NCI-H128 (cell line): ENCODE measurements around the gene EVI5.

ENCODE experiments used
- DNase-seq: peaks from one replicate; lab custom pipeline; 2025; ENCODE audit not compliant: unreplicated experiment; lab: John Stamatoyannopoulos, UW

EVI5 gene

GRCh38 chr1:92486251-92487077 lies 298.4 kb downstream of the EVI5 start, which contains the start of gene GFI1:
Gene GFI1 (minus strand): TSS chr1:92486925. CDS start chr1:92483487, 3,438 bp downstream.
- DNase-seq: no peak

- peak; percentile 13 for DNase-seq
Measured at GRCh38 chr1:92485381-92486250, 299.3 kb downstream of the EVI5 start.

DNA sequence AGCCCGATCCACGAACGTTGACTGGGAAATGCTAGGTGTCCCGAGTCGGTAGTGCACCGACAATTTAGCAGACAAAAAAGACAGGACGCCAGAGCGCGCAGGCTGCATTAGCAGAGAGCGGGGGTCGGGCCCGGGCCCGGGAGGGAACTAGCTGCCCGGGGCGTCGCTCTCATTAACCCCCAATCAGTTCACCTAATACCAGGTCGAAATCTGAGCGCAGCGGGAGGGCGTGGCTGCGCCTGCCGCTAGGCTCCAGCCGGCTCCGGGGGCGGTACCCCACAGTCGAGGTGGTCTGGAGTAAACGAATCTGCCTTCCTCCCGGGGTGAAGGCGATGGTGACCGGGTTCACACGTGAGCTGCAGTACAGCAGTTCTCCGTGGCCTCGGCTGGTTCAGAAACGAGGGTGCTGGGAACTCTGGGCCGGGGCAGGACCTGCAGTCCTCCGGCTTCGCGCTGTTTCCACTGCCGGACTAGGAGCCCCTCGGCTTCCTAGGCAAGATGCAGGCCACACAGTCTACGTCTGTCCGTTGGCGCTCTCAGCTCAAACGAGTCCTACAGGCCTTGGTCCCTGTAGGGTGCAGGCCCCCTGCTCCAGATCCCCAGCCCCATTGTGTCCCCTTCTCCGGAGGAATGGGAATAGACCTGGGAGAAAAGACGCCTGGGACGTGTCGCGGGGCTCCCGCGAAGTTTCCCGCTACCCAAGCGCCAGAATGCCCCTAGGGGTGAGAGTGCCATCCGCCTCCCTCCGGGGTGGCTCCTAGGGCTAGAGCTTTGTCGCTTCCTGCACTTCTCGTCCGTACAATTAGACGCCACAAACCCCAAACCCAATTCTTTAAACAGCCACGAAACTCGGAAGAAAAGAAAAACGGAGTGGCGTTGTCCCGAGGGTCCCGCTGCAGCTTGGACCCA lies 300.2 kb downstream of the EVI5 start:
- DNase-seq: peak; percentile 17

GRCh38 chr1:92483610-92484471 lies 301.1 kb downstream of the EVI5 start:
- no peak for DNase-seq

DNA sequence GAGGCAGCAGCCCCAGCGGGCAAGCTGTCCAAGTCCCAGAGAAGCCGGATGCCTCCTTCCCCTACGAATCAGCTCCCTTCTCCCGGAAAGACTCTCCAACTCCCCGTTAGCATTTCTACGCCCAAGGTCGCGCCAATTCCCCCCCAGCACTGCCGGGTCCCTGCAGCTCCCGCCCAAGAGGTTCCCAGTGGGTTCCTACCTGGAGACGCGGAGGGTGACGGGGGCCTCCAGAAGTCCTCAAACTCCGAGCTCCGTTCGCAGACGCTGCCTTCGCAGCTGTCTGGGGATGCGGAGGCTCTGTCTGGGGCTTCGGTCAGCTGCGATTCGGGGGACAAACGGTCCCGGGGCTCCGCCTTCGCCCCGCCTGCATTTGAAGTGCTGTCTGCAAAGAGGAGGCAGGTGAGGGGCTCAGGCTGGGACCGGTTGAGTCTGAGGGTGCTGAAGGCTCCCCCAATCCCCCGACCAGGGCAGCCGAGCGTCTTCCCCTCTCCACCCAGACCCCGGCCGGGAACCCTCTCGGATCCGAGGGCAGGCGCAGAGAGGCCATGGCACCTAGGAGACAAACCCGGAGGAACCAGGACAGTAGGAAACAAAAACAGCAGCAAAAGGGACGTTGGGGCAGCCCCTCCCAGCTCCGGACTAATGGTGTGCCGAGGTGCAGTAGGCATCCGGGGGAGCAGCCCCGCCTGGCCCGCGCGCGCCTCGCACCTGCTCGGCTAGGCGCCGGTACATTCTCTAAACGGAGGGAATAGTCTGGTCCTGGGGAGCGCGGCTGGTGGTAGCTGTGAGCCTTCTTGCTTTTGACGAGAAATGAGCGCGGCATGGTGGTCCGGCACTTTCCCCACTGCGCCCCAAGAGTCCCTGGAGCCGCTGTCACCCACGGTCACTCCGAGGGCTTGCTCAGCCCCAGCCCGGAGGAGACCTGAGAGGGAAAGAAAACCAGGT lies 302.0 kb downstream of the EVI5 start:
- no peak for DNase-seq

DNA sequence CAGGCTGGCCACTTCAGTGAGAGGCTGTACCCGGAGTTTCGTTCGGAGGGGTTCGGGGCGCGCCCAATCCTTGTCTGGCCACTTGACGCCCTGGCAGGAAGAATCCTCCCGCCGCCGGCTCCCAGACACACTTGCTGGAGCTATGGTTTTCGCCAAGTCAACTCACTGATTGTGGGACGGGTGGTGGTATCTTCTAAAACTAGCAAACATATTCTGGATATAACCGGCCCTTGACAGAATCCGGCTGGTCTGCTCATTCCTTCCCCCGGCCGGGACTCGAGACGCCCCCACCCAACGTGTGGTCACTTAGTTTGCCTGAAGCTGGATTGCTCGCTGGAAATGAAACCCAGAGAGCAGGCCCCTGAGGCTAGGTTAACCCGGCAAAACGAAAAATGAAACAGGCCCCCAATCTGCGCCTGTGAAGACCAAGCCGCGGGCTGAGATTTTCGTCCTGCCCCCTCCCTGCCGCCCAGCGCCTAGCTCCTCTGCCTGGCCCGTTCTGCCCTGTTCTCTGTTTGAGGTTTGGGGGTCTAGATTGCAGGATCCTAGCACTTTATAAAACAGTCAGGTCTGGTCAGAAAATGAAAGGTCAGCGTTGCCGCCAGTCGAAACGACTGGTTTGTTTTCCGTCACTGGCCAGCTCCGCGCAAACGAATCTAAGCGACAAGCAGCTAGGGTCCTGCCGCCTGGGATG lies 302.8 kb downstream of the EVI5 start:
- DNase-seq: no peak

DNA sequence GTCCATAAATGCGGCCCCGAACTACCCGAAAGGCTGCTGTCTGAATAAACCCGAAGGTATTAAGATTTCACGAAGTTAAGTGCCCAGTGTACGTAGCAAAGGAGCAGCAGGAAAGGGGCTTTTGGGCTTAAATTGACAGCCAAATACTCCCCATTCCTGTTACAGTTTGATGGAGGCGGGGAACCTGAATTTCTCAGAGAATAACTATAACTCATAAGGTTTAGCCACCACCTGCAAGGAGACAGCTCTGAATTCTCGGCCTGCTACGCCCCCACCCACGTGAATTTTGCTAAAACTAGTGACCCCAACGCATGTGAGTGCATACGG lies 303.3 kb downstream of the EVI5 start:
- no peak for DNase-seq

DNA sequence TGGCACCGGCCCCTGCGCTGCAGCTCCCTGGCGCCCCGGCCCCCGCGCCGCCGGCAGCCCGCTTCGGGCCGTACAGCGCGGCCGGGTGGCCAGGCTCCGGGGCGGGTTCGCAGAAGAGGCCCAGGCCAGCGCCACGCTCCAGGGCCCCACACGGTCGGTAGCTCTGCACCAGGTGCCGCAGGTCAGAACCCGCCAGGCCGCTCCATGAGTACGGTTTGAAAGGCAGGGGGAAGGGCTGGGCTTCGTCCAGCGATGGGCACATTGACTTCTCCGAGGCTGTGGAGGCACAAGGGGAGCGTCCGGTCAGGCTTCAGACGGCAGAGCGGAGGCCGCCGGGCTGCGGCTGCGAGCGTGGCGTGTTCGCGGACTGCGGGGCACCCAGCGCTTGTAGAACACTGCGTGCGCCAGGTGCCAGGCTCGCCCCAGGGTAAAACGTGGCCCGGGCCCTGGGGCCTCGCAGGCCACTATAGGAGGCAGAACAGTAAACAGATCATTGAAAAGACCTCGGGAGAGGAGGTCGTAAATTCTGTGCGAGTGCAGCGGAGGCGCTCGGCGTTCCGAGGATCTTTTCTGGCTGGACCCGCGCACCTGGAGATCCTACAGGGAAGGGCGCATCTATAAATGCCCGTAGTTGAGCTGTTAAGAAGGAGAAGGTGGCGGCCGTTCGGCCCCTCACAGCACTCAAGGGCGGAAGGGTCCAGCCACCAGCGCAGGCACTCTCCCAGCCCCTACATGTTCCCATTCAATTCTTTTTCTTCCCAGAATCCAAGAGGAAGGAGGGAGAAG lies 303.9 kb downstream of the EVI5 start:
- no peak for DNase-seq

DNA sequence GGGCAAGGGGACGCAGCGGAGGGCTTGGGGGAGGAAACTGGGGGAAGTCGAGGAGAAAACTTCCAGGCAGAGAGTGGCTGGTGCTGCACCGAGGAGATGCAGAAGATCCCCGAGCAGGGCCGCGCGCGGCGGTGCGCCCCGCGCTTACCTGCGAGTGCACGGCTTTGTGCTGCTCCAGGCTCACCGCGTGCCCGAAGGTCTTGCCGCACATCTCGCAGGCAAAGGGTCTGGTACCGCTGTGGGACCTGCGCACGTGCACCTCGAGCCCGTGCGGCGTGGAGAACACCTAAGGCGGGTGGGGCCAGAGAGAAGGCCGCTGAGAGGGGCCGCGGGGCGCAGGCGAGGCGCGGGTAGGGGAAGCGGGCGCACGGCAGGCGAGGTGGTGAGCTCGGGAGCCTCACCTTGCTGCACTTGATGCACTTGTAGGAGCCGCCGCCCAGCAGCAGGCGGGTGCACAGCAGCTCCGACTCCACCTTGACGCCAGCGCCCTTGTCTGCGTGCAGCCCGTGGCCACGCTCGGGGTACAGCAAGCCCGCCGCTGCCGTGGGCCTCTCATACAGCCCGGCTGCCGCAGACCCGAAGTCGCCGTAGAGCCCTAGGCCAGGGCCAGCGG lies 304.6 kb downstream of the EVI5 start:
- DNase-seq: no peak

- no peak for DNase-seq
Measured at GRCh38 chr1:92479587-92479986, 305.3 kb downstream of the EVI5 start.

DNA sequence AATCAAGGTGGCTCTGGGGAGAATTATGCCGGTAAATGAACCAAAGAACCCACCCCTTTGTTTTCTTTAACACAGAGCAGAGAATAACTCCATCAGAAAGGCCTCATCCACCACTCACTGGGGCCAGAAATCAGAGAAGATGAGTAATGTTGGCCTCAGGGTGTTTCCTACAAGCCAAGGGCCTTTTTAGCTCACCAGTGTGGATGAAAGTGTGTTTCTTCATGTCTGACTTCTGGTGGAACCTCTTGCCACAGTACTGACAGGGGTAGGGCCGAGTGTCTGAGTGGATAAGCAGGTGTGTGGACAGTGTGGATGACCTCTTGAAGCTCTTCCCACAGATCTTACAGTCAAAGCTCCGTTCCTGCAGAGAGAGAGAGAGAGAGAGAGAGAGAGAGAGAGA lies 306.5 kb downstream of the EVI5 start:
- DNase-seq: no peak

DNA sequence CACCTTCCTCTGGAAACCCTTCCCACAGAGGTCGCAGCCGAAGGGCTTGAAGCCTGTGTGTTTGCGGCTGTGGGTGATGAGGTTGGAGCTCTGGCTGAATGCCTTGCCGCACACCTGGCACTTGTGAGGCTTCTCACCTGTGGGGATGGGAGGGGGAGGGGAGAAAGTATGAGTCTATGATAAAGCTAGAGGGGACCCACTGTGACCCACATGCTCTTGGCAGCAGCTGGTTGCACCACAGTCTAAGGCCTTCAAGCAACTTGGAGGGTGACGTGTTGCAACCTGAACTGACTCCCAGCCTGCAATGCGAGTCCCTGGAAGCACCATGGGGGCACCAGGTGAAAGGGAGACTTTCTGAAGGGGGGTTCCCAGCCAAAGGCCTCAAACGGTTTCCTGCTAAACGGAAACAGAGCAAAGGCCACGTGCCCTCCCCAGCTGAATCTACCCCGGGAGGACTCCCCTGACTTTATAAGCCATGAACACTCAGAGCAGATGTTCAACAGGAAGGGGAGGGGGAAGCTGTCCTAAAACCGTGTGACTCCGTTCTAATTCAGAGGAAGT lies 308.8 kb downstream of the EVI5 start:
- no peak for DNase-seq

DNA sequence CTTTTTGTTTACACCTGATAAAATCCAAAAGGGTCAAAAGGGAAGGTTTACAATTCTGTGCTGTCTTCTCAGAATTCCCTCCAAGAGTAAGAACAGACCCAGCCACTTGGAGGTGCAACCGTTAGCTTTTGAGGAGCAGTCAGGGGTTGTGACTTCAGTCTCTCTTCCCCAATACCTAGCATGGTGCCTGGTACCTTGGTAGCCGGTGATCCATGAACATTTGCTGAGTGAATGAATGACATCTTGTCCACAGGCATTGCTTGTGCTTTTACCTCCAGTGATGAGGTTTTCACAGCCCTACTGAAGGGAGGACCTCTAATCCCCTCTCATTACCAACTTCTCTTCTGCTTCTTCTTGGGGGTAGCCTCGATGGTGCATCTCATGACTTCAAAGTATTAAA lies 309.9 kb downstream of the EVI5 start:
- no peak for DNase-seq

GRCh38 chr1:92473781-92474495 lies 311.0 kb downstream of the EVI5 start:
- no peak for DNase-seq

DNA sequence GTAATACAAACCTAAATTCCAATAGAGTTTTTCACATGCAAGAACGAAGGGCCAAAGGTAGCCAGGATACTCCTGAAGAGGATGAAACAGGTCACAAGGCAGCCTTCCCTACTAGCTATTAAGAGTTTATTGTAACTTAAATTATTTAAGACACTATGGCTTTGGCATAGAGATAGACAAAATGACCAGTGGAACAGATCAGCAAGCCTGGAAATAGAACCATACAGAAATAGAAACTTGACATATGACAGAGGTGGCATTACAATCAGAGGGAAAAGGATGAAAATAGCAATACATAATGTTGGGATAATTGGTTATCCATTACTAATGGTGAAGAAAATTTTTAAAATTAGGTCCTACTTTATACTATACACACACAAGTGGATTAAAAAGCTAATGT lies 314.7 kb downstream of the EVI5 start:
- no peak for DNase-seq

DNA sequence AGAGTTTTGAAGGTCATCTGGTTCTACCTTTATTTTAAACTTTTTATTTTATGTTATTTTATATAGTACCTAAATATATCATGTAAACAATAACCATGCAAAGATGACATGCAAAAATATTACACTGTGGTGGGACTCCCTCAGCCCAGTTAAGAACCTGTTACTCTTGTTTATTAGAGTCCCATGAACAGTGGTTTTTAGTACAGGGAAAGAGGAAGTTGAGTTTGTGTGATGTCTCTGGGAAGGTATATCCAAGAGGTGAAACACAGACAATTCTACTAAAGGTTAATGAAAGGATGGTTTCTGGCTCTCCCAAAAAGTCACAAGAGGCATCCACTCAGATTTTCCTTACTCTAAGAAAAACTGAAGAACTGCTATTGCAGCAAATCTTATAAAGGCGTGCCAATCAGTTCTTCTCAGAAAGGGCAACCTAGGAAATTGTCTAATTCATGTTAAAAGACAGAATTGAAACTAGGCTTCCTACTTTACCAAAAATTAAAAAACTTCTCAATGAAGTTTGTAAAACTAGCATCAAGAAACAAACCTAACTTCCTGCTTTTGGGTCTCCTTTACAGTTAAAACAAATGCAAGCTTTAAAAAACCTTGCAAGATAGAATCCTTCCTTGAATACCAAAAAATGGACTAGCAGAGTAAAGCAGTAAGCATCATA lies 318.1 kb downstream of the EVI5 start:
- DNase-seq: no peak
